Activated B cell treated with CpG ODN at 0.5 μM for 24 hours (primary cell): ENCODE results near the gene PIK3R6. TPM values are rescaled to one million over a fixed set of nuclear protein-coding genes. Genes with fewer than 3 reads are reported as not detected.
A peak's percentile ranks its signal among the peaks of the same experiment; 100 is the strongest.

Source experiments
- ATAC-seq: fragments of 200-7000 bp; cut with Tn5 transposase; one replicate; pipeline ENCODE4 v1.10.0; 2021; ENCODE audit warnings: low read depth, mild to moderate bottlenecking, moderate library complexity
- CTCF ChIA-PET: fragments of 350-600 bp; sonication (Branson Sonifier 250); formaldehyde crosslinking; loops from one replicate; lab custom pipeline; 2021; ENCODE audit warnings: antibody characterized with exemption; lab: Charles Lee
- POLR2A ChIA-PET: fragments of 350-600 bp; sonication (Branson Sonifier 250); formaldehyde crosslinking; loops from one replicate; lab custom pipeline; 2021; ENCODE audit warnings: antibody characterized with exemption; lab: Charles Lee
- DNase-seq: peaks from one replicate; pipeline ENCODE4 v3.0.0; 2022
- H3K27ac Mint-ChIP-seq: one replicate; pipeline ENCODE4 v1.8.0; 2020; ENCODE audit warnings: mixed read lengths
- H3K27me3 Mint-ChIP-seq: one replicate; pipeline ENCODE4 v1.8.0; 2021; ENCODE audit warnings: mixed read lengths
- H3K36me3 Mint-ChIP-seq: one replicate; pipeline ENCODE4 v1.8.0; 2021; ENCODE audit warnings: low read depth, mixed read lengths
- H3K4me1 Mint-ChIP-seq: one replicate; pipeline ENCODE4 v1.8.0; 2021; ENCODE audit warnings: mixed read lengths
- H3K4me3 Mint-ChIP-seq: one replicate; pipeline ENCODE4 v1.8.0; 2020; ENCODE audit warnings: mild to moderate bottlenecking, mixed read lengths
- H3K9me3 Mint-ChIP-seq: one replicate; pipeline ENCODE4 v1.8.0; 2020; ENCODE audit warnings: mixed read lengths
- CTCF ChIP-seq: fragments of 200-600 bp; IDR thresholded peaks from one replicate; pipeline ENCODE4 v1.8.0; 2022; ENCODE audit warnings: antibody characterized with exemption, mild to moderate bottlenecking
- intact Hi-C: fragments of 100-400 bp; cut with micrococcal nuclease; formaldehyde crosslinking; loops from one replicate; pipeline ENCODE4 v1.15.1; 2024
- total RNA-seq: library from RNA; stranded (reverse); gene quantifications from 2 replicates; pipeline ENCODE4 v1.2.3, GENCODE V29; 2022

Gene PIK3R6
- total RNA-seq, 1 donor from 2014 or later: 0.91 TPM

GRCh38 chr17:8835106-8835505, 32.4 kb downstream of the PIK3R6 start:
- TF ChIP-seq CTCF: no peak
- POLR2A ChIA-PET: no interaction called here
- Mint-ChIP-seq H3K4me3 (no peak overlapping the region), H3K9me3 (no peaks in the 10 kb centered on the region), H3K36me3 (peaks cover 2% of the 10 kb centered on the region), H3K27me3 (no peaks in the 10 kb centered on the region), H3K27ac (no peak overlapping the region), H3K4me1 (no peaks in the 10 kb centered on the region)
- DNase-seq (no peak), ATAC-seq (no peak)
- intact Hi-C loops: no loop called here
- CTCF ChIA-PET: no interaction called here

GRCh38 chr17:8832711-8833352, 34.6 kb downstream of the PIK3R6 start:
- TF ChIP-seq CTCF: no peak
- ATAC-seq: peak; percentile 21
- CTCF ChIA-PET: interaction anchor here (0.9 to 1.6 kb wide), 3 partner anchors 16 to 47 kb away, joined by 3 to 4 read pairs (median 3); no protein-coding TSS in a partner anchor
- H3K36me3 Mint-ChIP-seq: peaks cover 2% of the 10 kb centered on the region
- peak; percentile 31 for DNase-seq
- intact Hi-C loops: no loop called here
- no peaks in the 10 kb centered on the region for H3K4me1 Mint-ChIP-seq
- POLR2A ChIA-PET: no interaction called here
- no peaks in the 10 kb centered on the region for H3K27me3 Mint-ChIP-seq
- no peaks in the 10 kb centered on the region for H3K9me3 Mint-ChIP-seq
- no peak overlapping the region for H3K27ac Mint-ChIP-seq
- no peak overlapping the region for H3K4me3 Mint-ChIP-seq

DNA sequence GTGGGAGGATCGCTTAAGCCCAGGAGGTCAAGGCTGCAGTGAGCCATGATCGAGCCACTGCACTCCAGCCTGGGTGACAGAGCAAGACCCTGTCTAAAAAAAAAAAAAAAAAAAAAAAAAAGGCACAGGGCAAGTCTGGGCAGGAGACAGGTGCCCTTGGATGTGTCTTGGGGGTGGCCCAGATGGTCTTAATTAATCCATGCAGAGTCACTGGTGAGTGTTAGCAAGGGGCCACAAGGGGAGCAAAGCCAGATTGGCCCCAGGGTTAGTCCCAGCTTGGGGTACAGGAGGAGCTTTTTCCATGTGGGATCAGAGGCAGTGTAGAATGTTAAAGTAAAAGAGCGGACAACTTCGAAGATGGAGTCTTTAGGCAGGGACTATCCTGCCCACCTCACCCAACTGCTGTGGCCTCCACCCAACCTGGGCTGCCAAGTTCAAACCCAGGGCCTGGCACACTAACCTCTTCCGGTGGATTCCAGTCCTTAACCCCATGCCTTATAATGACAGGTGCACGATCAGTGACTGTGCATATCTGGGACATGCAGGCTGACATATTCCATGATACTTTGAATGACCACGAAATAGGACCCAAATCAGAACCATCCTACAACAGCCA, 36.1 kb downstream of the PIK3R6 start:
- intact Hi-C loops: no loop called here
- Mint-ChIP-seq H3K4me1 (no peaks in the 10 kb centered on the region), H3K27ac (no peak overlapping the region), H3K27me3 (no peaks in the 10 kb centered on the region), H3K9me3 (no peaks in the 10 kb centered on the region), H3K4me3 (no peak overlapping the region), H3K36me3 (peaks cover 2% of the 10 kb centered on the region)
- no peak for ATAC-seq
- TF ChIP-seq CTCF: no peak
- POLR2A ChIA-PET: no interaction called here
- CTCF ChIA-PET: no interaction called here
- no peak for DNase-seq

- Mint-ChIP-seq H3K36me3 (peaks cover 2% of the 10 kb centered on the region), H3K9me3 (no peaks in the 10 kb centered on the region), H3K4me1 (no peaks in the 10 kb centered on the region), H3K27me3 (no peaks in the 10 kb centered on the region), H3K27ac (no peak overlapping the region), H3K4me3 (no peak overlapping the region)
- POLR2A ChIA-PET: no interaction called here
- CTCF ChIA-PET: no interaction called here
- DNase-seq (no peak), ATAC-seq (no peak)
- no peak for TF ChIP-seq CTCF
- intact Hi-C loops: no loop called here
Observed at GRCh38 chr17:8830141-8830540, 37.3 kb downstream of the PIK3R6 start.

DNA sequence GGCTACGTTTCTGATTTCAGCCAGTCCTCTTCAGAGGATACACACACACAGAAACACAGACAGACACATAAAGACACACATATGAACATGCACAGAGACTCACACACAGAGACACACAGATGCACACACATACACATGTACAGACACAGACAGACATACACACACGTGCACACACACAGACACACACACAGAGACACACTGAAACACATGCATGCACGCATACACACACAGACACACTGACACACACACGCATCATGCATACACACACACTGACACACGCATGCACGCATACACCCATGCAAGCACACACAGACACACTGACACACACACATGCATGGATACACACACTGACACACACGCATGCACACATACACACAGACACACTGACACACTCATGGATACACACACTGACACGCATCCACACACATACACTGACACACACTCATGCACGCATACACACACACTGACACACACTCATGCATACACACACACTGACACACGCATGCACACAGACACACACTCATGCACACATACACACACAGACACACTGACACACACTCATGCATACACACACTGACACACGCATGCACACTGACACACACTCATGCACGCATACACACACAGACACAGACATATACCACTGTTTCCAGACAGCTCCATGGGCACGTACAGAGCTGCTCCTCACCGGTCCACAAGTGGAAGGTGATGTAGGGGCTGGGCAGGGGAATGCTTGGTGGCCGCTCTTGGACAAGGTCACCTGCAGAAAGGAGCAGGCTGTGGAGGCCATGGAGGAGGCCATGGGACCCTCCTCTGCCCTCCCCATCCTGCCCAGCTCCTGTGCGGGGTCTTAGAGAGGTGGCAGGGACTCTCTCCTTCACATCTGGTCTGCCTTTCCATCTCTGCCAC, 38.2 kb downstream of the PIK3R6 start:
- no peaks in the 10 kb centered on the region for H3K4me1 Mint-ChIP-seq
- CTCF ChIA-PET: no interaction called here
- H3K36me3 Mint-ChIP-seq: no peaks in the 10 kb centered on the region
- DNase-seq (no peak), ATAC-seq (no peak)
- no peaks in the 10 kb centered on the region for H3K27me3 Mint-ChIP-seq
- intact Hi-C loops: no loop called here
- no peak overlapping the region for H3K27ac Mint-ChIP-seq
- POLR2A ChIA-PET: no interaction called here
- TF ChIP-seq CTCF: no peak
- no peaks in the 10 kb centered on the region for H3K9me3 Mint-ChIP-seq
- H3K4me3 Mint-ChIP-seq: no peak overlapping the region
